Measurements from ENCODE around the gene TPD52L1.

TPD52L1 gene

DNA sequence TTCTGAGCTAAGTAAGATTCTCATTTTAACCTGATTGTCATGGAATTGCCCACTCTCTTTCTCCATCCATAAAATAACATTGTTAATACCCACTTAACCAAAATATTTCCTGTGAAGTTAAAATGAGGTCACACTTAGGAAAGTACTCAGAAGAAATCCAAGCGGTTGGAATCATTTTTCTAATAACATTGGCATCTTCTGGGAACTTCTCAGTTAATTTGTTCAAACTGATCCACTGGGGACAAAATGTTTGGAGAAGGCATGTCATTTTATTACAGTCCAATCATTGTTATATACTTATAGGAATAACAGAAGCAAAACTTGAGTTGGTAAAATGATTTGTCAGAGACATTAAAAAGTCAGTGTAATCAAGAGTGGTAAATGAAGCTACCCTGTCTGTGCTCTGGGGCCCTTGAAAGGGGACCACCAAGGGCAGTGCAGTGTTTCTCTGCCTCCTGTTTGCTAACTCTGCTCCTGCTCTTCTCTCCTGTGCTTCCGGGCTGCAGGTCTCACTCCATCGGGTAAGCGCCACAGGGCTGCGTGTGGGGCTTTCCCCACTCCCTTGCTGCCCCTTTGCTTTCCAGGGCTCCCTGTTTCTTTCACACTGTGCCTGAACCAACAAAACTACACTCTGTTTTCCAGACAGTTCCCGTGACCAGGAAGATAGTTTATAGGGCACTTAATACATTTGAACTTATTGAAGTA, 98.1 kb downstream of the TPD52L1 start:
- peak overlapping the region; percentile 7 for H3K4me2 ChIP-seq (ENCODE audit: low read length, poor library complexity, severe bottlenecking)
- peaks cover 4% of the 10 kb centered on the region for H3K4me1 ChIP-seq (ENCODE audit: control insufficient read depth, insufficient read depth, low read depth, low read length)
- no peak overlapping the region for H4K8ac ChIP-seq (ENCODE audit: low read length)
- no peak overlapping the region for H3K23ac ChIP-seq (ENCODE audit: low read length in 2 of 2)
- H3K27me3 ChIP-seq (ENCODE audit: control insufficient read depth in 1 of 2, insufficient read depth in 1 of 2, low read length in 2 of 2) = no peaks in the 10 kb centered on the region
- no peak overlapping the region for H4K91ac ChIP-seq (ENCODE audit: low read length)
- H2BK15ac ChIP-seq (ENCODE audit: low read depth, poor library complexity, severe bottlenecking) = no peak overlapping the region
- no peak overlapping the region for H2AK5ac ChIP-seq (ENCODE audit: low read length, severe bottlenecking)
- peak overlapping the region in 1 of 2 experiments; percentile 15 for H2BK12ac ChIP-seq (ENCODE audit: low read length in 2 of 2)
- H3K36me3 ChIP-seq (ENCODE audit: control insufficient read depth in 1 of 2, insufficient read depth in 2 of 2, low read depth in 1 of 2, low read length in 2 of 2) = no peaks in the 10 kb centered on the region
- H3K4ac ChIP-seq (ENCODE audit: low read depth in 1 of 2, low read length in 2 of 2) = no peak overlapping the region
- WGBS = 71% methylated on average over 4 of the region's 6 CpGs
- H2AFZ ChIP-seq (ENCODE audit: low read depth, low read length) = no peak overlapping the region
- no peak overlapping the region for H3K14ac ChIP-seq (ENCODE audit: low read length in 2 of 2)
- peak overlapping the region; percentile 72 for H3K27ac ChIP-seq (ENCODE audit: low read length, poor library complexity, severe bottlenecking)
- peak overlapping the region; percentile 19 for H3K9ac ChIP-seq (ENCODE audit: low read length)
- H2BK5ac ChIP-seq (ENCODE audit: low read depth, low read length, poor library complexity, severe bottlenecking) = no peak overlapping the region
- peaks cover 1% of the 10 kb centered on the region for H3K79me1 ChIP-seq (replicated peaks; ENCODE audit: low read length, poor library complexity, severe bottlenecking)
- H3K9me3 ChIP-seq (ENCODE audit: control insufficient read depth, low read length) = no peaks in the 10 kb centered on the region
- H3K18ac ChIP-seq (ENCODE audit: low read depth in 1 of 2, low read length in 2 of 2) = peak overlapping the region in 1 of 2 experiments; percentile 46
- DNase-seq = peak; percentile 17
- no peak overlapping the region for H2BK120ac ChIP-seq (ENCODE audit: low read depth, low read length)
- H3K4me3 ChIP-seq (ENCODE audit: insufficient read depth in 1 of 2, low read depth in 1 of 2, low read length in 2 of 2) = no peak overlapping the region

DNA sequence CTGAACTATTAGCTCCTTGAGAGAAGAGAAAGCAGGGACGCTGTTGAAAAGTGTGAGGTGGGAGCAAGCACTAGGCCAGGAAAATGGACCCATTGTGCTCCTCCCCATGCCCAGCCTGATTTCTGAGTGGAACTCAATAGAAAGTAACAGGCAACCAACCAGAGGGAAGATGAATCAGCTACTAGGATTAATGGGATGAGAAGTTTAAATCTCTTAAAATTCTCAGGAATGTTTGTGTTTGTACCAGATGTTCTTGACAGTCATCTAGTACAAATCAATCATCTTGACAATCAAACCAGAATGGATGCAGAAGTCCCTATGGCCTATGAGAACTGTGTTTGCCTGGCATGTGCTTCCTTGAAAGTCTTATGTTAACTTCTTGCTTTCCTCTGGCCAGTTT, 99.3 kb downstream of the TPD52L1 start:
- Histone ChIP-seq H3K9ac (ENCODE audit: low read length) (no peak overlapping the region), H3K14ac (ENCODE audit: low read length in 2 of 2) (no peak overlapping the region), H3K18ac (ENCODE audit: low read depth in 1 of 2, low read length in 2 of 2) (no peak overlapping the region), H3K4me1 (ENCODE audit: control insufficient read depth, insufficient read depth, low read depth, low read length) (peaks cover 4% of the 10 kb centered on the region), H2BK12ac (ENCODE audit: low read length in 2 of 2) (no peak overlapping the region), H3K4me2 (ENCODE audit: low read length, poor library complexity, severe bottlenecking) (no peak overlapping the region), H3K9me3 (ENCODE audit: control insufficient read depth, low read length) (no peaks in the 10 kb centered on the region), H3K4me3 (ENCODE audit: insufficient read depth in 1 of 2, low read depth in 1 of 2, low read length in 2 of 2) (no peak overlapping the region), H2BK120ac (ENCODE audit: low read depth, low read length) (no peak overlapping the region), H3K4ac (ENCODE audit: low read depth in 1 of 2, low read length in 2 of 2) (no peak overlapping the region), H3K27ac (ENCODE audit: low read length, poor library complexity, severe bottlenecking) (peak overlapping the region; percentile 57), H4K91ac (ENCODE audit: low read length) (no peak overlapping the region), H3K23ac (ENCODE audit: low read length in 2 of 2) (no peak overlapping the region), H3K36me3 (ENCODE audit: control insufficient read depth in 1 of 2, insufficient read depth in 2 of 2, low read depth in 1 of 2, low read length in 2 of 2) (no peaks in the 10 kb centered on the region), H3K79me1 (replicated peaks; ENCODE audit: low read length, poor library complexity, severe bottlenecking) (no peaks in the 10 kb centered on the region), H3K27me3 (ENCODE audit: control insufficient read depth in 1 of 2, insufficient read depth in 1 of 2, low read length in 2 of 2) (no peaks in the 10 kb centered on the region), H2AK5ac (ENCODE audit: low read length, severe bottlenecking) (no peak overlapping the region), H4K8ac (ENCODE audit: low read length) (no peak overlapping the region), H2AFZ (ENCODE audit: low read depth, low read length) (no peak overlapping the region), H2BK15ac (ENCODE audit: low read depth, poor library complexity, severe bottlenecking) (no peak overlapping the region), H2BK5ac (ENCODE audit: low read depth, low read length, poor library complexity, severe bottlenecking) (no peak overlapping the region)
- DNase-seq = peak; percentile 7
- WGBS = 79% methylated on average over 1 of the region's 1 CpG

DNA sequence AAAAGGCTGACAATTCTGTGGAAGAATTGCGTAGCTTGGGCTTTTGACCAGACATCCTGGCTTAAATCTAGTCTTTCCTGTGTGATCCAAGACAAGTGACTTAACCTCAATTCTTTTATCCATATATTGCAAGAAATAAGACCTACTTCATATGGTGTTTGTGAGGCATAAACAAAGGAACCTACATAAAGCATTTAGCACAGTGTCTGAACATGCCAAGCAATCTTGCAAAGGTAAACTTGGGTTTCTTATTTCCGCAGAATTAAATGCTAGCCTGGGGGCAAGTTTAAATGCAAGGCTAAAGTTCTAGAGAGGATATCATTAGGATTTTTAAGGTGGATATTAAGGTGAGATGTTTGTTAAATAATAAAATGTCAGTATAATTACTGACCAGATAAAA, 100.3 kb downstream of the TPD52L1 start:
- H3K4ac ChIP-seq (ENCODE audit: low read depth in 1 of 2, low read length in 2 of 2) = no peak overlapping the region
- no peak overlapping the region for H3K18ac ChIP-seq (ENCODE audit: low read depth in 1 of 2, low read length in 2 of 2)
- no peak overlapping the region for H4K91ac ChIP-seq (ENCODE audit: low read length)
- no peaks in the 10 kb centered on the region for H3K27me3 ChIP-seq (ENCODE audit: control insufficient read depth in 1 of 2, insufficient read depth in 1 of 2, low read length in 2 of 2)
- no peak overlapping the region for H3K4me2 ChIP-seq (ENCODE audit: low read length, poor library complexity, severe bottlenecking)
- WGBS = 92% methylated on average over 2 of the region's 2 CpGs
- DNase-seq = no peak
- H3K9ac ChIP-seq (ENCODE audit: low read length) = no peak overlapping the region
- no peak overlapping the region for H2AFZ ChIP-seq (ENCODE audit: low read depth, low read length)
- H3K9me3 ChIP-seq (ENCODE audit: control insufficient read depth, low read length) = no peaks in the 10 kb centered on the region
- no peak overlapping the region for H2BK15ac ChIP-seq (ENCODE audit: low read depth, poor library complexity, severe bottlenecking)
- no peak overlapping the region for H3K4me3 ChIP-seq (ENCODE audit: insufficient read depth in 1 of 2, low read depth in 1 of 2, low read length in 2 of 2)
- H2BK5ac ChIP-seq (ENCODE audit: low read depth, low read length, poor library complexity, severe bottlenecking) = no peak overlapping the region
- no peak overlapping the region for H4K8ac ChIP-seq (ENCODE audit: low read length)
- peak overlapping the region; percentile 77 for H2AK5ac ChIP-seq (ENCODE audit: low read length, severe bottlenecking)
- H3K27ac ChIP-seq (ENCODE audit: low read length, poor library complexity, severe bottlenecking) = no peak overlapping the region
- peaks cover 4% of the 10 kb centered on the region for H3K4me1 ChIP-seq (ENCODE audit: control insufficient read depth, insufficient read depth, low read depth, low read length)
- no peak overlapping the region for H3K14ac ChIP-seq (ENCODE audit: low read length in 2 of 2)
- no peaks in the 10 kb centered on the region for H3K79me1 ChIP-seq (replicated peaks; ENCODE audit: low read length, poor library complexity, severe bottlenecking)
- H2BK120ac ChIP-seq (ENCODE audit: low read depth, low read length) = no peak overlapping the region
- H3K36me3 ChIP-seq (ENCODE audit: control insufficient read depth in 1 of 2, insufficient read depth in 2 of 2, low read depth in 1 of 2, low read length in 2 of 2) = no peaks in the 10 kb centered on the region
- H2BK12ac ChIP-seq (ENCODE audit: low read length in 2 of 2) = no peak overlapping the region
- no peak overlapping the region for H3K23ac ChIP-seq (ENCODE audit: low read length in 2 of 2)

DNA sequence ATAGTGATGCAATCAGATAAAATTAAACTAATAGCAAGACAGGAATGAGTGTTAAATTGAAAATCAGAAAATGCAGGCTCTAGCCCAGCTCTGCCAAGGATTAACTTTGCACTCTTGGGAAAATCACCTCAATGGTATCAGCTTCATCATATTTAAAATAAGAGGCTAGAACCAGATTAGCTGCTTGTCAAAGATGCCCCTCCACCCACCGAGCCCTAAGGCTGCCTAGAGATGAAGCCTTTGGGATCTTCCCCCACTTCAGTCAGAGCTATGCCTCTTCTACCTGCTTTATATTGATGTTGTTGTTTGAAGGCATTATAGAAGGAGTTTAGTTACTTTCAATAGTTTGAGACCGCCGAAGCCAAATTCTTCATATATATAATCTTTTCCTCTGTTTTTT, 100.7 kb downstream of the TPD52L1 start:
- Histone ChIP-seq H3K4ac (ENCODE audit: low read depth in 1 of 2, low read length in 2 of 2) (no peak overlapping the region), H4K8ac (ENCODE audit: low read length) (no peak overlapping the region), H3K14ac (ENCODE audit: low read length in 2 of 2) (no peak overlapping the region), H3K9me3 (ENCODE audit: control insufficient read depth, low read length) (no peaks in the 10 kb centered on the region), H2BK15ac (ENCODE audit: low read depth, poor library complexity, severe bottlenecking) (no peak overlapping the region), H2BK120ac (ENCODE audit: low read depth, low read length) (no peak overlapping the region), H2BK12ac (ENCODE audit: low read length in 2 of 2) (no peak overlapping the region), H3K18ac (ENCODE audit: low read depth in 1 of 2, low read length in 2 of 2) (no peak overlapping the region), H2BK5ac (ENCODE audit: low read depth, low read length, poor library complexity, severe bottlenecking) (no peak overlapping the region), H3K23ac (ENCODE audit: low read length in 2 of 2) (no peak overlapping the region), H4K91ac (ENCODE audit: low read length) (no peak overlapping the region), H3K9ac (ENCODE audit: low read length) (no peak overlapping the region), H3K79me1 (replicated peaks; ENCODE audit: low read length, poor library complexity, severe bottlenecking) (no peaks in the 10 kb centered on the region), H3K36me3 (ENCODE audit: control insufficient read depth in 1 of 2, insufficient read depth in 2 of 2, low read depth in 1 of 2, low read length in 2 of 2) (no peaks in the 10 kb centered on the region), H3K27ac (ENCODE audit: low read length, poor library complexity, severe bottlenecking) (no peak overlapping the region), H2AFZ (ENCODE audit: low read depth, low read length) (no peak overlapping the region), H3K27me3 (ENCODE audit: control insufficient read depth in 1 of 2, insufficient read depth in 1 of 2, low read length in 2 of 2) (no peaks in the 10 kb centered on the region), H2AK5ac (ENCODE audit: low read length, severe bottlenecking) (no peak overlapping the region), H3K4me3 (ENCODE audit: insufficient read depth in 1 of 2, low read depth in 1 of 2, low read length in 2 of 2) (no peak overlapping the region), H3K4me1 (ENCODE audit: control insufficient read depth, insufficient read depth, low read depth, low read length) (peaks cover 4% of the 10 kb centered on the region), H3K4me2 (ENCODE audit: low read length, poor library complexity, severe bottlenecking) (no peak overlapping the region)
- no CpG with 5 or more reads among the region's 3 CpGs for WGBS
- no peak for DNase-seq

Data from mesenchymal stem cell (in vitro differentiated cells and primary cell).